Measurements from ENCODE around the gene CD2. TPM values are rescaled to one million over a fixed set of nuclear protein-coding genes. Genes with fewer than 3 reads are reported as not detected.

Gene CD2
- total and polyA plus RNA-seq, 2 donors (not counting 3 experiments of a cell fraction or from before 2014, with no cell fraction given) = not detected

DNA sequence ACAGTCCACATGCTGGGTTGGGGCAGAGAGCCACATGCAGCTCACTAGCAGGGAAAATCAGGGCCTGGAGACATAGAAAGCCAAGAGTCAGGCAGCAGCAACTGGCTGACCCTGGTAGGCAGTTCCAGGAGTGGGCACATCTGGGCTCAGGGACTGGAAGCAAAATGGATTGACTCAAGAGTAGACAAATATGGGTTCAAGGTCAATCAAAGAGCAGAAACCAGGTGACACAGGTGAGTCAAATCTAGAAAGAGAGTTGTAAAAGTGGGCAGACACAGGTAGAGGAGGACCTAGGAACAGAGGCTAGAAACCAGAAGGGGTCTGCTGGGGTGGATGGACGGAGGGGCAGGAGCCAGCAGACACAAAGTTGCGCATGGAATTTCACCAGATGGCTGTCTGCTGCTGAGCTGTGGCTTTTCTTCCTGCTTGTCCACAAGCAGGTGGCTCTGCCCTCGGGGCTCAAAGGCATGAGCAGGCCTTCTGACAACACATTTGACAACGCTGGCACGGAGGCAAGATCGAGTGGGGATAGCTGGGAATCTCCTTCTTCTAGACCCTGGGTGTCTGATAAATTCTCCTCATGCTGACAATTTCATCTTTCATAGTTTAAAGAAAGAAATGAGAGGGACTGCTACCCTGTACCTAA is 45.9 kb upstream of the CD2 start:
- Histone ChIP-seq H3K9ac (replicated peaks; ENCODE audit: extremely low read depth, insufficient read depth, low read length) (no peak overlapping the region), H3K36me3 (ENCODE audit: control insufficient read depth in 2 of 2, extremely low read depth in 1 of 2, insufficient read depth in 2 of 2, low read length in 2 of 2) (no peaks in the 10 kb centered on the region), H4K20me1 (replicated peaks; ENCODE audit: control insufficient read depth, extremely low read depth, insufficient read depth, low read length) (no peaks in the 10 kb centered on the region), H3K9me3 (replicated peaks; ENCODE audit: control insufficient read depth, insufficient read depth, low read length) (no peaks in the 10 kb centered on the region), H2AFZ (ENCODE audit: low read depth, low read length) (no peak overlapping the region), H3K79me2 (ENCODE audit: control insufficient read depth, insufficient read depth, low read length) (no peaks in the 10 kb centered on the region), H3K27ac (ENCODE audit: insufficient read depth, low read depth, low read length) (no peak overlapping the region), H3K4me2 (ENCODE audit: insufficient read depth, low read length) (no peak overlapping the region), H3K4me1 (ENCODE audit: control insufficient read depth, extremely low read depth, insufficient read depth, low read length) (no peaks in the 10 kb centered on the region), H3K4me3 (replicated peaks in 1 of 3; ENCODE audit: insufficient read depth in 1 of 3, low read depth in 1 of 3, low read length in 3 of 3) (no peak overlapping the region), H3K27me3 (ENCODE audit: control insufficient read depth in 2 of 2, insufficient read depth in 2 of 2, low read length in 2 of 2) (no peaks in the 10 kb centered on the region), H3K9me1 (replicated peaks; ENCODE audit: control insufficient read depth, extremely low read depth, insufficient read depth, low read length) (no peaks in the 10 kb centered on the region)
- TF ChIP-seq GATA2 (IDR thresholded peaks at IDR 0.05; ENCODE audit: insufficient read depth, insufficient read length, low read depth, low read length) = no peak
- no peak for TF ChIP-seq EZH2 (IDR thresholded peaks at IDR 0.05; ENCODE audit: borderline replicate concordance, low read depth, low read length, severe bottlenecking)
- TF ChIP-seq FOS (IDR thresholded peaks at IDR 0.05; ENCODE audit: borderline replicate concordance, insufficient read depth, low read length) = no peak
- TF ChIP-seq MYC (IDR thresholded peaks at IDR 0.05; ENCODE audit: low read depth, low read length) = no peak
- no peak for TF ChIP-seq JUN (IDR thresholded peaks at IDR 0.05; ENCODE audit: borderline replicate concordance, insufficient read depth, insufficient read length, low read depth)
- TF ChIP-seq, protein P1, sequence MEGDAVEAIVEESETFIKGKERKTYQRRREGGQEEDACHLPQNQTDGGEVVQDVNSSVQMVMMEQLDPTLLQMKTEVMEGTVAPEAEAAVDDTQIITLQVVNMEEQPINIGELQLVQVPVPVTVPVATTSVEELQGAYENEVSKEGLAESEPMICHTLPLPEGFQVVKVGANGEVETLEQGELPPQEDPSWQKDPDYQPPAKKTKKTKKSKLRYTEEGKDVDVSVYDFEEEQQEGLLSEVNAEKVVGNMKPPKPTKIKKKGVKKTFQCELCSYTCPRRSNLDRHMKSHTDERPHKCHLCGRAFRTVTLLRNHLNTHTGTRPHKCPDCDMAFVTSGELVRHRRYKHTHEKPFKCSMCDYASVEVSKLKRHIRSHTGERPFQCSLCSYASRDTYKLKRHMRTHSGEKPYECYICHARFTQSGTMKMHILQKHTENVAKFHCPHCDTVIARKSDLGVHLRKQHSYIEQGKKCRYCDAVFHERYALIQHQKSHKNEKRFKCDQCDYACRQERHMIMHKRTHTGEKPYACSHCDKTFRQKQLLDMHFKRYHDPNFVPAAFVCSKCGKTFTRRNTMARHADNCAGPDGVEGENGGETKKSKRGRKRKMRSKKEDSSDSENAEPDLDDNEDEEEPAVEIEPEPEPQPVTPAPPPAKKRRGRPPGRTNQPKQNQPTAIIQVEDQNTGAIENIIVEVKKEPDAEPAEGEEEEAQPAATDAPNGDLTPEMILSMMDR (IDR thresholded peaks at IDR 0.05; ENCODE audit: extremely low read depth in 1 of 2, insufficient read depth in 1 of 2, low read depth in 1 of 2, low read length in 2 of 2) = no peak
- TF ChIP-seq, protein P2, sequence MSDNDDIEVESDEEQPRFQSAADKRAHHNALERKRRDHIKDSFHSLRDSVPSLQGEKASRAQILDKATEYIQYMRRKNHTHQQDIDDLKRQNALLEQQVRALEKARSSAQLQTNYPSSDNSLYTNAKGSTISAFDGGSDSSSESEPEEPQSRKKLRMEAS (IDR thresholded peaks at IDR 0.05; ENCODE audit: insufficient read depth, insufficient read length) = no peak
- no peak for TF ChIP-seq POLR2AphosphoS5 (IDR thresholded peaks at IDR 0.05; ENCODE audit: insufficient read depth, low read depth, low read length)
- TF ChIP-seq POLR2A (IDR thresholded peaks at IDR 0.05; ENCODE audit: low read depth, low read length) = no peak
- intact Hi-C loops (cut with micrococcal nuclease) = no loop called here
- FAIRE-seq (no peak), DNase-seq (ENCODE audit: low read depth, low spot score) (no peak)
- ChIA-PET CTCF (interaction anchor here (0.8 to 1.6 kb wide), 2 partner anchors 17 to 29 kb away, joined by 4 to 6 read pairs; no protein-coding TSS in a partner anchor), POLR2A (no interaction called here)
- dilution Hi-C loops (cut with MboI; ENCODE audit: extremely low pct_ligation_motif_present, low sequenced_read_pairs) = no loop called here
- BruUV-seq (replicated peaks) = no TSS peak
